Activated B cell treated with CpG ODN at 0.5 μM for 24 hours (primary cell): ENCODE results near the gene ARHGEF4. TPM values are rescaled to one million over a fixed set of nuclear protein-coding genes. Genes with fewer than 3 reads are reported as not detected.

ENCODE experiments used
- ATAC-seq: fragments of 200-7000 bp; cut with Tn5 transposase; one replicate; pipeline ENCODE4 v1.10.0; 2021; ENCODE audit warnings: low read depth, mild to moderate bottlenecking, moderate library complexity
- CTCF ChIA-PET: fragments of 350-600 bp; sonication (Branson Sonifier 250); formaldehyde crosslinking; loops from one replicate; lab custom pipeline; 2021; ENCODE audit warnings: antibody characterized with exemption; lab: Charles Lee
- POLR2A ChIA-PET: fragments of 350-600 bp; sonication (Branson Sonifier 250); formaldehyde crosslinking; loops from one replicate; lab custom pipeline; 2021; ENCODE audit warnings: antibody characterized with exemption; lab: Charles Lee
- DNase-seq: peaks from one replicate; pipeline ENCODE4 v3.0.0; 2022
- H3K27ac Mint-ChIP-seq: one replicate; pipeline ENCODE4 v1.8.0; 2020; ENCODE audit warnings: mixed read lengths
- H3K27me3 Mint-ChIP-seq: one replicate; pipeline ENCODE4 v1.8.0; 2021; ENCODE audit warnings: mixed read lengths
- H3K36me3 Mint-ChIP-seq: one replicate; pipeline ENCODE4 v1.8.0; 2021; ENCODE audit warnings: low read depth, mixed read lengths
- H3K4me1 Mint-ChIP-seq: one replicate; pipeline ENCODE4 v1.8.0; 2021; ENCODE audit warnings: mixed read lengths
- H3K4me3 Mint-ChIP-seq: one replicate; pipeline ENCODE4 v1.8.0; 2020; ENCODE audit warnings: mild to moderate bottlenecking, mixed read lengths
- H3K9me3 Mint-ChIP-seq: one replicate; pipeline ENCODE4 v1.8.0; 2020; ENCODE audit warnings: mixed read lengths
- CTCF ChIP-seq: fragments of 200-600 bp; IDR thresholded peaks from one replicate; pipeline ENCODE4 v1.8.0; 2022; ENCODE audit warnings: antibody characterized with exemption, mild to moderate bottlenecking
- intact Hi-C: fragments of 100-400 bp; cut with micrococcal nuclease; formaldehyde crosslinking; loops from one replicate; pipeline ENCODE4 v1.15.1; 2024
- total RNA-seq: library from RNA; stranded (reverse); gene quantifications from 2 replicates; pipeline ENCODE4 v1.2.3, GENCODE V29; 2022

The ARHGEF4 gene
- total RNA-seq, 1 donor from 2014 or later, result 0.29 TPM

GRCh38 chr2:131014141-131014540 is 177.4 kb downstream of the ARHGEF4 start:
- no peaks in the 10 kb centered on the region for H3K9me3 Mint-ChIP-seq
- ChIA-PET POLR2A (no interaction called here), CTCF (no interaction called here)
- H3K4me1 Mint-ChIP-seq, result no peaks in the 10 kb centered on the region
- H3K27ac Mint-ChIP-seq, result no peak overlapping the region
- DNase-seq (no peak), ATAC-seq (no peak)
- TF ChIP-seq CTCF, result no peak
- H3K36me3 Mint-ChIP-seq, result no peaks in the 10 kb centered on the region
- H3K4me3 Mint-ChIP-seq, result no peak overlapping the region
- H3K27me3 Mint-ChIP-seq, result peaks cover 21% of the 10 kb centered on the region
- intact Hi-C loops, result no loop called here

- Mint-ChIP-seq H3K27me3 (peaks cover 17% of the 10 kb centered on the region), H3K4me1 (no peaks in the 10 kb centered on the region), H3K36me3 (no peaks in the 10 kb centered on the region), H3K9me3 (no peaks in the 10 kb centered on the region), H3K4me3 (no peak overlapping the region), H3K27ac (no peak overlapping the region)
- no peak for DNase-seq
- no peak for TF ChIP-seq CTCF
- ATAC-seq, result no peak
- ChIA-PET CTCF (no interaction called here), POLR2A (no interaction called here)
- intact Hi-C loops, result no loop called here
Measured at GRCh38 chr2:131015764-131016163, 179.1 kb downstream of the ARHGEF4 start.

GRCh38 chr2:131016826-131017741 is 180.4 kb downstream of the ARHGEF4 start:
- intact Hi-C loops, result no loop called here
- Mint-ChIP-seq H3K9me3 (peaks cover 2% of the 10 kb centered on the region), H3K27me3 (peaks cover 7% of the 10 kb centered on the region), H3K36me3 (no peaks in the 10 kb centered on the region), H3K4me3 (no peak overlapping the region), H3K27ac (no peak overlapping the region), H3K4me1 (no peaks in the 10 kb centered on the region)
- TF ChIP-seq CTCF, result no peak
- DNase-seq (no peak), ATAC-seq (no peak)
- ChIA-PET POLR2A (no interaction called here), CTCF (no interaction called here)

- Mint-ChIP-seq H3K36me3 (no peaks in the 10 kb centered on the region), H3K4me3 (no peak overlapping the region), H3K9me3 (peaks cover 5% of the 10 kb centered on the region), H3K27ac (no peak overlapping the region), H3K27me3 (peaks cover 14% of the 10 kb centered on the region), H3K4me1 (no peaks in the 10 kb centered on the region)
- no peak for TF ChIP-seq CTCF
- ChIA-PET CTCF (no interaction called here), POLR2A (no interaction called here)
- DNase-seq, result no peak
- ATAC-seq, result no peak
- intact Hi-C loops, result no loop called here
Measured at GRCh38 chr2:131022731-131023130, 186.0 kb downstream of the ARHGEF4 start.

GRCh38 chr2:131023758-131024157 is 187.0 kb downstream of the ARHGEF4 start:
- peaks cover 12% of the 10 kb centered on the region for H3K27me3 Mint-ChIP-seq
- ChIA-PET POLR2A (no interaction called here), CTCF (no interaction called here)
- no peak for TF ChIP-seq CTCF
- no peaks in the 10 kb centered on the region for H3K36me3 Mint-ChIP-seq
- intact Hi-C loops, result no loop called here
- H3K9me3 Mint-ChIP-seq, result peaks cover 5% of the 10 kb centered on the region
- ATAC-seq, result no peak
- H3K4me1 Mint-ChIP-seq, result no peaks in the 10 kb centered on the region
- no peak for DNase-seq
- no peak overlapping the region for H3K4me3 Mint-ChIP-seq
- no peak overlapping the region for H3K27ac Mint-ChIP-seq
